ENCODE measurements around the gene FAM185A.
"Not testable (repeated sequence)": the region's sequence is repeated elsewhere in the genome, so short reads cannot be mapped to it uniquely, and the experiment has no call there.

FAM185A gene

GRCh38 chr7:102778663-102779062, 29.9 kb downstream of the FAM185A start:
- not testable (repeated sequence) for DNase-seq (ENCODE audit: low spot score)

- DNase-seq (ENCODE audit: low spot score): not testable (repeated sequence)
Observed at GRCh38 chr7:102780926-102781325, 32.1 kb downstream of the FAM185A start.

GRCh38 chr7:102788770-102789169, 40.0 kb downstream of the FAM185A start:
- DNase-seq (ENCODE audit: low spot score): not testable (repeated sequence)

GRCh38 chr7:102790364-102791100, 41.7 kb downstream of the FAM185A start:
- not testable (repeated sequence) for DNase-seq (ENCODE audit: low spot score)

GRCh38 chr7:102791367-102791766, 42.6 kb downstream of the FAM185A start:
- DNase-seq (ENCODE audit: low spot score): not testable (repeated sequence)

- DNase-seq (ENCODE audit: low spot score): not testable (repeated sequence)
Observed at GRCh38 chr7:102791831-102792230, 43.0 kb downstream of the FAM185A start.

- not testable (repeated sequence) for DNase-seq (ENCODE audit: low spot score)
Observed at GRCh38 chr7:102794567-102794966, 45.8 kb downstream of the FAM185A start.

- DNase-seq (ENCODE audit: low spot score): not testable (repeated sequence)
Observed at GRCh38 chr7:102795987-102796595, 47.3 kb downstream of the FAM185A start.

- no peak for DNase-seq (ENCODE audit: low spot score)
Observed at GRCh38 chr7:102806613-102807012, 57.8 kb downstream of the FAM185A start.

- DNase-seq (ENCODE audit: low spot score): no peak
Observed at GRCh38 chr7:102810916-102811315, 62.1 kb downstream of the FAM185A start.

GRCh38 chr7:102811942-102812678, 63.3 kb downstream of the FAM185A start:
- no peak for DNase-seq (ENCODE audit: low spot score)

GRCh38 chr7:102813191-102814024, 64.6 kb downstream of the FAM185A start:
- DNase-seq (ENCODE audit: low spot score): no peak

GRCh38 chr7:102814025-102814471, 65.2 kb downstream of the FAM185A start:
- DNase-seq (ENCODE audit: low spot score): no peak

GRCh38 chr7:102817616-102818573, 69.1 kb downstream of the FAM185A start:
- DNase-seq (ENCODE audit: low spot score): no peak

- DNase-seq (ENCODE audit: low spot score): peak; percentile 38
Observed at GRCh38 chr7:102819151-102819550, 70.4 kb downstream of the FAM185A start.

- DNase-seq (ENCODE audit: low spot score): no peak
Observed at GRCh38 chr7:102821994-102822747, 73.4 kb downstream of the FAM185A start.

GRCh38 chr7:102823390-102824119, 74.8 kb downstream of the FAM185A start:
- DNase-seq (ENCODE audit: low spot score): no peak

GRCh38 chr7:102828286-102828685, 79.5 kb downstream of the FAM185A start:
- DNase-seq (ENCODE audit: low spot score): no peak

- DNase-seq (ENCODE audit: low spot score): no peak
Observed at GRCh38 chr7:102829075-102829474, 80.3 kb downstream of the FAM185A start.

Data from hematopoietic multipotent progenitor cell treated with erythropoietin and hydrocortisone succinate and interleukin-3 and kit ligand, for 15 days (in vitro differentiated cells).